Colonic mucosa (tissue), 4 donors: ENCODE results near the gene FRY. TPM values are rescaled to one million over a fixed set of nuclear protein-coding genes. Genes with fewer than 3 reads are reported as not detected.

ENCODE experiments used
- DNase-seq: peaks from one replicate; pipeline ENCODE4 v3.0.0-alpha.2; 2020
- H3K27ac ChIP-seq: fragments of 200-600 bp; one replicate; pipeline ENCODE4 v1.8.0; 2021
- H3K27me3 ChIP-seq: fragments of 200-600 bp; one replicate; pipeline ENCODE4 v1.8.0; 2021
- H3K36me3 ChIP-seq: fragments of 200-600 bp; one replicate; pipeline ENCODE4 v1.8.0; 2021
- H3K4me1 ChIP-seq: fragments of 200-600 bp; one replicate; pipeline ENCODE4 v1.8.0; 2021; ENCODE audit warnings: mild to moderate bottlenecking
- H3K4me3 ChIP-seq: fragments of 200-600 bp; one replicate; pipeline ENCODE4 v1.8.0; 2021
- H3K9ac ChIP-seq, 2 donors: one replicate each; pipeline ENCODE4 v1.7.0; 2013; ENCODE audit warnings: control low read depth in 2 of 2, low read depth in 2 of 2, low read length in 2 of 2
- H3K9me3 ChIP-seq: fragments of 200-600 bp; one replicate; pipeline ENCODE4 v1.8.0; 2021
- intact Hi-C: fragments of 100-400 bp; cut with DNase I; formaldehyde crosslinking; loops from one replicate; pipeline ENCODE4 v1.14.1; 2022
- total RNA-seq, 2 donors: library from RNA; stranded (reverse); fragmentation: NEBNext Ultra II Directional in 1 of 2; extraction: Animal tissue kit (Norgen Biotek cat#: 25700) in 1 of 2; gene quantifications; one replicate each; pipeline ENCODE4 v1.2.1, GENCODE V29; 2021
- TF ChIP-seq, protein P1 (sequence below): fragments of 200-600 bp; IDR thresholded peaks from one replicate; pipeline ENCODE4 v1.8.0; 2022; ENCODE audit warnings: antibody characterized with exemption, mild to moderate bottlenecking
- donor health status: healthy.
- donor health status: DM: no; HTN: no; CAD: no.
- donor health status: DM: no; HTN: no; CAD: no.

The FRY gene
- total RNA-seq, 2 donors from 2014 or later, result 7.0 to 19.9 TPM

DNA sequence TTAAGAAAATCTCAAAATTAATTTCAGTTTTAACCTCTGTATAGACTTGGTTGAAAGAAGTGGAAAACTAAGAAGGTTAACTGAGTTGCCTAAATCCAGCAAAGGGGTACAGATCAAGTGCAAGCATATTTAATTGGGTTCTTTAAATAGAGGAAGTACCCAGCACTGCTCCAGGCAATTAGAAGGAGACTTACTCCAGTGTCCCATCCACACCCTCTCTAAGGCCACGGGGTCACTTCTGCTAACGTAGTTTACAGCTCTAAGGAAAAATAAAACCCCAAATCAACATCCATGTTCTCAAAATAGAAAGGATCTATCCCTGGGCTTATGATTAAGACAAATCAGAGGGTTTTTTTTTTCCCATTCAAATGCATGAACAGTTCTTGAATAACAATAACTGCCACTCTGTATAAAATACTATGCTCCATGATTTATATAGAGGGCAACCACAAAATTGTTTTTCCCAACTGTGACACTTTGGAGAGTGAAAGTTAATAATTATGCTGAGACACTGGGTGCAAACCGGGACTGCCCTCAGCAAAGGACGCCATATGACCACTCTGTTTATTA, 4.6 kb downstream of the FRY start:
- Histone ChIP-seq H3K9me3 (no peaks in the 10 kb centered on the region), H3K4me1 (no peaks in the 10 kb centered on the region)
- intact Hi-C loops, result no loop called here

GRCh38 chr13:32036757-32037156, 5.2 kb downstream of the FRY start:
- Histone ChIP-seq H3K4me3 (no peak overlapping the region), H3K4me1 (no peaks in the 10 kb centered on the region), H3K9me3 (no peaks in the 10 kb centered on the region), H3K27me3 (no peaks in the 10 kb centered on the region), H3K36me3 (no peaks in the 10 kb centered on the region), H3K27ac (peak overlapping the region; percentile 0), H3K9ac (no peak overlapping the region)
- peak; percentile 40 for DNase-seq
- TF ChIP-seq, protein P1, sequence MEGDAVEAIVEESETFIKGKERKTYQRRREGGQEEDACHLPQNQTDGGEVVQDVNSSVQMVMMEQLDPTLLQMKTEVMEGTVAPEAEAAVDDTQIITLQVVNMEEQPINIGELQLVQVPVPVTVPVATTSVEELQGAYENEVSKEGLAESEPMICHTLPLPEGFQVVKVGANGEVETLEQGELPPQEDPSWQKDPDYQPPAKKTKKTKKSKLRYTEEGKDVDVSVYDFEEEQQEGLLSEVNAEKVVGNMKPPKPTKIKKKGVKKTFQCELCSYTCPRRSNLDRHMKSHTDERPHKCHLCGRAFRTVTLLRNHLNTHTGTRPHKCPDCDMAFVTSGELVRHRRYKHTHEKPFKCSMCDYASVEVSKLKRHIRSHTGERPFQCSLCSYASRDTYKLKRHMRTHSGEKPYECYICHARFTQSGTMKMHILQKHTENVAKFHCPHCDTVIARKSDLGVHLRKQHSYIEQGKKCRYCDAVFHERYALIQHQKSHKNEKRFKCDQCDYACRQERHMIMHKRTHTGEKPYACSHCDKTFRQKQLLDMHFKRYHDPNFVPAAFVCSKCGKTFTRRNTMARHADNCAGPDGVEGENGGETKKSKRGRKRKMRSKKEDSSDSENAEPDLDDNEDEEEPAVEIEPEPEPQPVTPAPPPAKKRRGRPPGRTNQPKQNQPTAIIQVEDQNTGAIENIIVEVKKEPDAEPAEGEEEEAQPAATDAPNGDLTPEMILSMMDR, result no peak
- intact Hi-C loops, result no loop called here

More for the DNA sequence above, 4.6 kb downstream of the FRY start:
- TF ChIP-seq, protein P1, result no peak
- Histone ChIP-seq H3K9ac (no peak overlapping the region), H3K4me3 (no peak overlapping the region), H3K36me3 (no peaks in the 10 kb centered on the region), H3K27me3 (no peaks in the 10 kb centered on the region), H3K27ac (peak overlapping the region; percentile 0)
- peak; percentile 39 for DNase-seq

DNA sequence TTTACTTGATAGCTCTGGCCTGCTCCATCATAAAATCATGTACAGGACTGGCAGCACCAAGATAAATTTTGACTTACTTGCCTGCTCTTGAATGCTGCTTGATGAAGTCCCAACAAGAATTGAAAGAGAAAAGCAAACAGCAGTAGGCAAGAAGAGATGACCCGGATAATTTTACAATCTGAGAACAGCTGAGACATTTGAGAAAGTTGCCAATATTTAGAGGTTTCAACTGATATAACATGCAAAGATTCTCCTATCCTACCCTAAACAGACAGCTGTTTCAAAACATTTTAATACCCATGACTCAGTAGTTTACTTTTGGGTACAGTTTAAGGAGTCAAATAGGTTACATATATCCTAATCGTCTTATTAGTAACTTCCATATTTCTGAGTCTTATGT, 5.9 kb downstream of the FRY start:
- Histone ChIP-seq H3K4me1 (no peaks in the 10 kb centered on the region), H3K9ac (no peak overlapping the region), H3K27me3 (no peaks in the 10 kb centered on the region), H3K4me3 (no peak overlapping the region), H3K9me3 (no peaks in the 10 kb centered on the region), H3K36me3 (no peaks in the 10 kb centered on the region), H3K27ac (no peak overlapping the region)
- DNase-seq, result no peak
- TF ChIP-seq, protein P1, result no peak
- intact Hi-C loops, result no loop called here

GRCh38 chr13:32038343-32038742, 6.8 kb downstream of the FRY start:
- no peak overlapping the region for H3K4me3 ChIP-seq
- H3K27me3 ChIP-seq, result no peaks in the 10 kb centered on the region
- H3K4me1 ChIP-seq, result no peaks in the 10 kb centered on the region
- TF ChIP-seq, protein P1, result no peak
- DNase-seq, result no peak
- intact Hi-C loops, result no loop called here
- no peaks in the 10 kb centered on the region for H3K36me3 ChIP-seq
- H3K9me3 ChIP-seq, result no peaks in the 10 kb centered on the region
- H3K27ac ChIP-seq, result no peak overlapping the region
- no peak overlapping the region for H3K9ac ChIP-seq

DNA sequence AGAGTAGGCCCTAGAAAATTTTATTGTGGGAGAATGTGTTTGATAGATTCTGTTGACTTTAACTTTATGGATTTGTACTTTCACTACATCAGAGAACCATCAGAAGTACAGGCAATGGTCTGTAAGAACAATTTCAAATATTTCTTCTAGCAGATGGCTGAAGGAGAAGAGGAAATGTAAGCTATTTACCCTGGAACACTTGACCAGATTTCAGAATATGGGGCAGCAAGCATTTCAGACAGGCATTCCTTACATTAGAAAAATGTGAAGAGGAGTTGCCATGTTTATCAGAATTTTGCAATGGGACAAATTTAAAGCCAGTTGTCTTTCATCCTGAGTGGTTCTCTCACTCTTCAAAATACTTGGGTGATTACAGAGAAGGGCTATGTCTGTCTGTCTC, 7.5 kb downstream of the FRY start:
- H3K36me3 ChIP-seq, result no peaks in the 10 kb centered on the region
- H3K4me1 ChIP-seq, result no peaks in the 10 kb centered on the region
- H3K27me3 ChIP-seq, result no peaks in the 10 kb centered on the region
- no peak overlapping the region for H3K9ac ChIP-seq
- TF ChIP-seq, protein P1, result no peak
- no peak overlapping the region for H3K4me3 ChIP-seq
- intact Hi-C loops, result no loop called here
- DNase-seq, result no peak
- H3K9me3 ChIP-seq, result no peaks in the 10 kb centered on the region
- no peak overlapping the region for H3K27ac ChIP-seq
